ENCODE results near the gene WDR81.

WDR81 gene

DNA sequence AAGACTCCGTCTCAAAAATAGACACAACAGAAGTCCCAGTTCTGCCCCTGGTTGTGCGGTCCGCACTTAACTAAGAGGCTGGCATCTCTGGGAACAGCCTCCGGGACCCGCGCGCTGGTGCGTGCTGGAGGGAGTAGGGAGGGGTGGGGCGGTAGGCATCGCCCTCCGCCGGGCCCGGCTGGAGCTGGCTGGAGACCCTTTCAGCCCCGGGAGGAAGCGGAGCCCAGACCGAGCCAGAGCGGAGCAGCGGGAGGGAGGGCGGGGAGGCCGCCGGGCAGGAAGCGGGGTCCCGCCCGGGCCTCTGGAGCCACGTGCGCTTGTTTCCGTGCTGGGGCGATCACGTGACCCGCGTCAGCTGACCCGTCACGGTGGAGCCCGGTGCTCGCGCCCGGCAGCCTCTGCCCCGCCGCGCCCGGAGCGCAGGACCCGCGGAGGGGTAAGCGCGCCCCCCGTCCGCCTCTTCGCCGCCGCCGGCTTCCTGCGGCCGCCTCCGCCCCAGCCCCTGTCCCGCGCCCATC, at the start of gene WDR81:
Gene WDR81, plus strand, starts transcription at position 354 of the 518 bp plus-strand sequence. CDS start 256 bp downstream, outside the sequence.
- DNase-seq (ENCODE audit: low spot score) (peak; percentile 85), ATAC-seq (ENCODE audit: low read depth) (peak; percentile 55)
- peak within 1 kb of the TSS; percentile 58 for H3K27ac ChIP-seq (ENCODE audit: poor library complexity, severe bottlenecking)

DNA sequence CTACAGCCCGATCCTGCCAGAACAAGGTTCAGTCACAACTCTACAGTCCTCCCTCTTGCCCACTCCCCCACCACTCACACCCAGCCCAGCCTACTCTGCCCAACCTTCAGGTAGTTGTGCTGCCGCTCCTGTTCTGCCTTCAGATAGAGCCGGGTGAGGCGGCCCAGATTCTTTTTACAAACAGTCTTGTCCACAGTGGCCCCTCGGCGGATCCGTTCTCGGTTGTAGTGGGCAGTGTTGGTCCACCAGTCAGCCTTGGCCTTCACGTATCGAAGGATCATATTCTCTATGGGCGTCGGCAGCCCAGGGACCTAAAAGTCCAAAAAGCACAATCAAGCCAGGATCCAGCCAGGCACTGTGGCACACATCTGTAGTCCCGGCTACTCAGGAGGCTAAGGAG, 48.1 kb upstream of the WDR81 start:
- Histone ChIP-seq H3K4me3 (ENCODE audit: severe bottlenecking) (no peak overlapping the region), H3K4me1 (ENCODE audit: insufficient read depth, poor library complexity, severe bottlenecking) (no peaks in the 10 kb centered on the region)

More for the DNA sequence above, at the start of gene WDR81:
- no peaks in the 10 kb centered on the region for H3K9me3 ChIP-seq (ENCODE audit: severe bottlenecking)
- TF ChIP-seq, protein P1, sequence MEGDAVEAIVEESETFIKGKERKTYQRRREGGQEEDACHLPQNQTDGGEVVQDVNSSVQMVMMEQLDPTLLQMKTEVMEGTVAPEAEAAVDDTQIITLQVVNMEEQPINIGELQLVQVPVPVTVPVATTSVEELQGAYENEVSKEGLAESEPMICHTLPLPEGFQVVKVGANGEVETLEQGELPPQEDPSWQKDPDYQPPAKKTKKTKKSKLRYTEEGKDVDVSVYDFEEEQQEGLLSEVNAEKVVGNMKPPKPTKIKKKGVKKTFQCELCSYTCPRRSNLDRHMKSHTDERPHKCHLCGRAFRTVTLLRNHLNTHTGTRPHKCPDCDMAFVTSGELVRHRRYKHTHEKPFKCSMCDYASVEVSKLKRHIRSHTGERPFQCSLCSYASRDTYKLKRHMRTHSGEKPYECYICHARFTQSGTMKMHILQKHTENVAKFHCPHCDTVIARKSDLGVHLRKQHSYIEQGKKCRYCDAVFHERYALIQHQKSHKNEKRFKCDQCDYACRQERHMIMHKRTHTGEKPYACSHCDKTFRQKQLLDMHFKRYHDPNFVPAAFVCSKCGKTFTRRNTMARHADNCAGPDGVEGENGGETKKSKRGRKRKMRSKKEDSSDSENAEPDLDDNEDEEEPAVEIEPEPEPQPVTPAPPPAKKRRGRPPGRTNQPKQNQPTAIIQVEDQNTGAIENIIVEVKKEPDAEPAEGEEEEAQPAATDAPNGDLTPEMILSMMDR (IDR thresholded peaks at IDR 0.05; ENCODE audit: poor library complexity, severe bottlenecking) = no peak
- peaks cover 2% of the 10 kb centered on the region for H3K4me1 ChIP-seq (ENCODE audit: insufficient read depth, poor library complexity, severe bottlenecking)
- peak within 1 kb of the TSS; percentile 78 for H3K4me3 ChIP-seq (ENCODE audit: severe bottlenecking)
- no peaks in the 10 kb centered on the region for H3K27me3 ChIP-seq (ENCODE audit: insufficient read depth, poor library complexity, severe bottlenecking)
- H3K36me3 ChIP-seq (ENCODE audit: low read depth) = no peaks in the 10 kb centered on the region

DNA sequence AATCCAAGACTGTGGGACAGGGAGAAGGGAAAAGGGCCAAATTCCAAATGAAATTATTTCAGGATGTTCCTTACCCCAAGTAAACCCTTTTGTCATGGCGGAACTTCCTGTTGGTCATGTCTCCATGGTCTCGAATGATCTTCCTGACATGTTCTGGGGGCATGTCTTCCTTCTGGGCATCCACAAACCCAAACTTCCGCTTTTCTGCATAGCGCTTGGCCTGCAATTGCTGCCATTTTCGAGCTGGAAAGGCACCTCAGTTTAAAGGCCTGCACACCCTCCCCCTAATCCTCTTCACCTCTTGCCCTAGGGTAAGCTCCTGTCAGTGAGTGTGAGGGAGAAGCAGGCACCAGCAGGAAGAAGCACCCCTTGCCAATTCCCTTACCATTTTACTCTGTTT, 41.0 kb upstream of the WDR81 start:
- Histone ChIP-seq H3K4me1 (ENCODE audit: insufficient read depth, poor library complexity, severe bottlenecking) (peaks cover 11% of the 10 kb centered on the region), H3K9me3 (ENCODE audit: severe bottlenecking) (no peaks in the 10 kb centered on the region), H3K27me3 (ENCODE audit: insufficient read depth, poor library complexity, severe bottlenecking) (no peaks in the 10 kb centered on the region), H3K4me3 (ENCODE audit: severe bottlenecking) (peak overlapping the region; percentile 79), H3K27ac (ENCODE audit: poor library complexity, severe bottlenecking) (peak overlapping the region; percentile 60), H3K36me3 (ENCODE audit: low read depth) (peaks cover 51% of the 10 kb centered on the region)
- ATAC-seq (ENCODE audit: low read depth) (no peak), DNase-seq (ENCODE audit: low spot score) (no peak)
- TF ChIP-seq, protein P1 (IDR thresholded peaks at IDR 0.05; ENCODE audit: poor library complexity, severe bottlenecking) = no peak

More for the DNA sequence above, 48.1 kb upstream of the WDR81 start:
- H3K36me3 ChIP-seq (ENCODE audit: low read depth) = peaks cover 97% of the 10 kb centered on the region
- TF ChIP-seq, protein P1 (IDR thresholded peaks at IDR 0.05; ENCODE audit: poor library complexity, severe bottlenecking) = no peak
- H3K27ac ChIP-seq (ENCODE audit: poor library complexity, severe bottlenecking) = no peak overlapping the region
- H3K27me3 ChIP-seq (ENCODE audit: insufficient read depth, poor library complexity, severe bottlenecking) = no peaks in the 10 kb centered on the region
- H3K9me3 ChIP-seq (ENCODE audit: severe bottlenecking) = no peaks in the 10 kb centered on the region
- no peak for ATAC-seq (ENCODE audit: low read depth)
- no peak for DNase-seq (ENCODE audit: low spot score)

DNA sequence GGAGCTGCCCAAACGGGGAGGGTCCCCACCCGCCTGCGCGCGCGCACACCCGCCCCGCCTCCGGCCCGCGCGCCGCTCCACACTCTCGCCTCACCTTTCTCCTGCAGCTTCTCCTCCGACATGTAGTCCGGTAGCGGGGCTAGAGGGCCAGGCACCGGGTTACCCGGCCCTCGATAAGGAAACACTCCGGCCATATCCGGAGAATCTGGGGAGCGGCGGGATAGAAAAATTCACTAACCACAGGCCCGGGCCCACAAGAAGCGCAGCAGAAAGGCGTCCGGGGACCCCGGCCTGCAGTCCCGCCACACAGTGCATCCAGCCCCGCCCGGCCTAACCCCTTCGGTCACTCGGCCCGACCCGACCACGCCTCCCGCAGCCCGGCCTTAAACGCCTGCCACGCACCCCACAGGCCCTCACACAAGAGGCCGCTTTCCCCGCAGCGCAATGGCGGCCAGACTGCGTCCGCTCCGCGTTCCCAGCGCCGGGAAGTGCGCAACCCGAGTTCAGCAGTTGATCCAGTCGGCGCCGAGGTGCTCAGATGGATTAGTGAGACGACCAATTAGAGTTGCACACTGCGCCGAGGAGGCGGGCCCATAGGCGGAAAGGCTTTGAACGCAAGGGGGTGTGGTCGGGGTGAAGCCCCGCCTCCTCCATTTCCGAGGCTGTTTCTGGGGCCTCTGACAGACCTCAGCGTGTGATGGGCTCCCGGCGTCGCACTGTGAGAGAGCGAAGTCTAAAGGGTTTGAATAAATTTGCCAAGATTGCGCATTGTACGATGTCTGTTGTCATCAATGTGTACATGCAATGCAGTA, 39.9 kb upstream of the WDR81 start, which contains the start of gene PRPF8:
Gene PRPF8, minus strand, starts transcription at position 490 of the 812 bp plus-strand sequence. Its CDS starts 296 bp downstream, at position 194.
- peak; percentile 94 for DNase-seq (ENCODE audit: low spot score)
- Histone ChIP-seq H3K27me3 (ENCODE audit: insufficient read depth, poor library complexity, severe bottlenecking) (no peaks in the 10 kb centered on the region), H3K9me3 (ENCODE audit: severe bottlenecking) (no peaks in the 10 kb centered on the region), H3K36me3 (ENCODE audit: low read depth) (peaks cover 41% of the 10 kb centered on the region), H3K27ac (ENCODE audit: poor library complexity, severe bottlenecking) (peak within 1 kb of the TSS; percentile 60), H3K4me3 (ENCODE audit: severe bottlenecking) (peak within 1 kb of the TSS; percentile 79), H3K4me1 (ENCODE audit: insufficient read depth, poor library complexity, severe bottlenecking) (peaks cover 11% of the 10 kb centered on the region)
- TF ChIP-seq, protein P1 (IDR thresholded peaks at IDR 0.05; ENCODE audit: poor library complexity, severe bottlenecking) = no peak
- ATAC-seq (ENCODE audit: low read depth) = peak; percentile 99
